Measurements from ENCODE around the gene FAM98C.
"Not testable (repeated sequence)": the region's sequence is repeated elsewhere in the genome, so short reads cannot be mapped to it uniquely, and the experiment has no call there.

The FAM98C gene

DNA sequence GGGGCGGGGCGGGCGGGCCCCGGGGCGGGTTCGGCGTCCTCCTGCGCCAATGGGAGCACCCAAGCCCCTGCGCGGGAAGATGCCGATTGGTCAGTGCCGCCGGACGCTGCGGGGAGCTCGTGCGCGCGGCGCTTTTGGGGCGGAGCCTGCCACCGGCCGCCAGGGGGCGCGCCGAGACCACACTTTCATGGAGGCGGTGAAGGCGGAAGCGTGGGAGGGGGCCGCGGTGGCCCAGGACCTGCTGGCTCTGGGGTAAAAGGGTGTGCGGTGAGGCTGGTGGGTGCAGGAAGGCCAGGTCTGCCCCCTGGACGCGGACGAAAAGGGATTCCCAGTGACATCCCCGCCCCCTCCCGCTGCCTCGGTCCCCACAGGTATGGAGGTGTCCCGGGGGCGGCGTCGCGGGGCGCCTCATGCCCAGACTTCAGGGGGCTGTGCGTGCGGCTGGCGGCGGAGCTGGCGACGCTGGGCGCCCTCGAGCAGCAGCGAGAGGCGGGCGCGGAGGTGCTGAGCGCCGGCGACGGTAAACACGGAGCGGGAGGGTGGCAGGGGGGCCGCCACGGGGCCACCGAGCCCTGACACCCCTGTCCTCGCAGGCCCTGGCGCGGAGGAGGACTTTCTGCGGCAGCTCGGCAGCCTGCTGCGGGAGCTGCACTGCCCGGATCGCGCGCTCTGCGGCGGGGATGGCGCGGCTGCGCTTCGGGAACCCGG is at the start of gene FAM98C:
Gene FAM98C (plus strand): TSS at position 127 of the 708 bp plus-strand sequence. CDS start 61 bp downstream, at position 188.
- DNase-seq (ENCODE audit: low read depth) = peak; percentile 60

DNA sequence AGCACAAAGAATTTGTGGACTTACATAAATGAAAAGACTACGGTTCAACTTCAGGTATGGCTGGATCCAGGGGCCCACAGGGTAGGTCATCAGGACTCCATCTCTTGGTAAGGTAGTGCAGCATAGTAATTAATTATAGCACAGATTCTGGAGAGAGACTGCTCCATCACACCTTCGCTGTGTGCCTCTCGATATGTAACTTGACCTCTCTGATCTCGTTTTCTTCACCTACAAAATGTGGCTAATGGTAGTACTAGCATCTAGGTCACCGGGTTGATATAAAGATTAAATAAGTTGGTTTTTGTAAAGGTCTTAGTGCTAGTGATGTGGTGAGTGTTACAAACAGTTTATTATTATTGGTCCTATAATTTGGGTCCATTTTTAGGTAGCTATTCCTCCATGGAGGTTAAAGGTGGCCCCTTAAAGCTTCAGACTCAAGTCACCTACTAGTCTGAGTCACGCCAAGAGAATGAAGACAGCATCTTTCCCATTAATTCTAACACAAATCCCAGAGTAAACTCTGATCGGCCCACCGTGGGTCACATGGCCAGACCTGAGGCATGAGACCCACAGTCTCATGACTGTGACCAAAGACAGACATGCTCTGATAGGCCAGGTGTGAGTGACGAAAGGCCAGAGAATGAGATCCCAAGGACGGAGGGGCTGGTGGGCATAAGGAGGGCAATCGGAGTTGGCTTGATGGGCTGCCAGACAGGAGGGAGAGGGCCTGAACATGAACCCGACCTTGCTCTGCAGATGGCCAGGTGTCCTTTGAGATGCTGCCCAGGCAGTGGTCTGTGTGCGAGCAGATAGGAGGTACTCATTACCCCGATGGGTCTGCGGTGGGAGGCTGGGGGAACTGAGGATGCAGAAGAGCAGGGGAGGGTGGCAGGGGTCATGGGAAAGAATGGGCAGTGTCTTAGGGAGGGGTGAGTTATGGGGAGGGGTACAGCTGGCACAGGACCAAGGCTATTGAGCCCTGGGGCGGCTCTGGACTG is 46.9 kb upstream of the FAM98C start:
- DNase-seq (ENCODE audit: low read depth) = no peak

DNA sequence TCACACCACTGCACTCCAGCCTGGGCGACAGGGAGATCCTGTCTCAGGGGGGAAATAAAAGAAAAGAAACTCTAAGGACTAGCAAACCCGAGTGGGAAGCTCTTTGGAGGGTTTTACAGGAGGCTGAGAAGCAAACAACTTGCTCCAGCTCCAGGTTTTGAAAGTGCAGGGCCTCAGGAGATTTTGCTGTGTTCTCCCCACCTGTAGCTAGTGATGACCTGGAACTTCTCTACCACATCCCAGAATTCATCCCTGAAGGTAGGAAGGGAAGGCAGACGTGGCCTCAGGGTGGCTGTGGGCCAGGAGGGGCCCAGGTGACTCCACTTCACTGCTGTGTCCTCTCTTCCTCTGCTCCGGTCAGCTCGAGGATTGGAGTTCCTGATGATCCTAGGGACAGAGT is 44.8 kb upstream of the FAM98C start:
- no peak for DNase-seq (ENCODE audit: low read depth)

DNA sequence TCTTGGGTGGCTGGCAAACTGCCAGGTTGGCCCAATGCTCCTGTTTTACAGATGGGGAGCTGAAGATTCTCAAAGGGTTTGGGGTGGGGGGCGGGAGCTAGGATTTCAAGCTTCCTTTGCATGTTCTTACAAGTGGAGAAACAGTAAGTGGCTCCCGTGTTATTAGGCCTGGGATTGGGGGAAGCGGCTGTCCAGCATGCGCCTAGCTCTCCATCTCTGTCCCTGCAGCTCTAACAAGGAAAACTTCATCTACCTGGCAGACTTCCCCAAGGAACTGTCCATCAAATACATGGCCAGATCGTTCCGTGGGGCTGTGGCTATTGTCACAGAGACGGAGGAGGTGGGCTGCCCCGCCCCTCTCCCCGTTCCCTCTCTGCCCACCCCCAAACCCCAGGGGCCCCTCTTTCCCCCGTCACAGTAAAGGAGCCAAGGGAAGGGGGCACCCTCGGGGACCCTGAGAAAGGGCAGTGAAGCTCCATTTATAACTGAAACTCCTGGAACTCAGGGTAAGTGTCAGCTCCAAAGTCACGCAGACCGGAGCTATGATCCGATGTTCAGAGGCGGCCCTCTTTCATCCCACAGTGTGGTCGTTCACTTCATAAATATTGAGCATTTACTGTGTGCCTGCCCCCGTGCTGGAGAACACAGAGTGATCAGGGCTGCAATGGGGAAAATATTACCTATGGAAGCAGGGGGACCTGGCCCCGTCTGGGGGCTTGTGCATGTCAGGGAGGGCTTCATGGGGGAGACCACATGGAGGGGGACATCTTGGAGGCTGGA is 43.5 kb upstream of the FAM98C start:
- DNase-seq (ENCODE audit: low read depth) = no peak

DNA sequence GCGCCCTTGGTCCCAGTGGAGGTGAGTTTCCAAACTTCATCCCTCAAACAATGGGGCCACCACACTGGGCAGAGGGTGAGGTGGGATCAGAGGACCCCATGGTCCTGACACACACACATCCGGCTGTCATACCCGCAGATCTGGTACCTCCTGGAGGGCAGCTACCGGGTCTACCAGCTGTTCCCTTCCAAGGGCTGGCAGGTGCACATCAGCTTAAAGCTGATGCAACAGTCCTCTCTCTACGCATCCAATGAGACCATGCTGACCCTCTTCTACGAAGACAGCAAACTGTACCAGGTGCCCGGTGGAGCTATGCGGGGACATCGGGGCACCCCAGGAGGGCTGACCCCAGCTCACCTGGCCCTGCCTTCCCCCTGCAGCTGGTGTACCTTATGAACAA is 42.5 kb upstream of the FAM98C start:
- no peak for DNase-seq (ENCODE audit: low read depth)

DNA sequence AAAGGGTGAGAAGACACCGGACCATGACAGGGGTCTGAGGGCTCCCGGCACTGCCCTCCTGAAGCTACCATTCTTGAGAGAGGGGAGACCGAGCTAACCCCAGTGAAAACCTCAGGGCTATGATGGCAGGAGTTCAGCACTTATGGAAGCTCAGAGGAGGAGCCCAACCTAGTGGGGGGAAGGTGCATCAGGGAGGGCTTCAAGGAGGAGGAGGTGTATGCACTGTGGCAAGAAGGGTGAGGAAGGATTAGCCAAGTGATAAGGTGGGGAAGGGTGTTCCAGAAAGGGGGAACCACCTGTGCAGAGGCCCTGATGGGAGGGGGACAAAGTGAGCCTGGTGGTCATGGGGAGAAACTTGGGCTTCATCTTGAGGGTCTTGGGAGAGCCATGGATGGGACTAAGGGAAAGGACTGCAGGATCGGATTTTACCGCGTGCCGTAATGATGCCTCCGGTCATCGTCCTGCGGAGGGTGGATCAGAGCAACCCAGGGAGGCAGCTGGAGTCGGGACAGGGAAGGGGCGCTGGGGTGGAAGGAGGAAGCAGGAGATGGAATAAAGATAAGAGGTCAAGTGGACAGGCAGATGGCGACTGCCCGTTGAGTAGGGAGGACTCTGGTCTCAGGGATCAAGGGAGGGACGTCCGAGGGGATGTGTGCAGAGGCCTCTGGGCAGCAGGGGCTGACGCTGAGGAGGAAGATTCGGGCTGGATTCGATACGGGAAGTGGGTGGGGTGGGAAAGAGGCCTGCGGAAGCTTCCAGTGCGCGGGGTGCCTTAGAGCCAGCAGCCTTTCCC is 41.9 kb upstream of the FAM98C start:
- DNase-seq (ENCODE audit: low read depth) = no peak

DNA sequence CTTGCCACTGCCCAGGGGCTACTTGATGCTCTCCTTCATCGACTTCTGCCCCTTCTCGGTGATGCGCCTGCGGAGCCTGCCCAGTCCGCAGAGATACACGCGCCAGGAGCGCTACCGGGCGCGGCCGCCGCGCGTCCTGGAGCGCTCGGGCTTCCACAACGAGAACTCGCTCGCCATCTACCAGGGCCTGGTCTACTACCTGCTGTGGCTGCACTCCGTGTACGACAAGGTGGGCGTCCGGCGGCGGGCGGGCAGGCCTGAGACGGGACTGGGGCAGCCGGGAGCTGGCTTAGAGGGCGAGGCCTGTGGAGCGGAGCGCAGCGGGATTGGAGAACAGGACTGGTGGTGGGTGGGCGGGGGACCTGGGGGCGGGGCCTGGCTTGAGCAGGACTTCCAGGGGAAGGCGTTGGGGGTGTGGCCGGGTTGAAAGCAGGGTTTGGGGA is 41.2 kb upstream of the FAM98C start:
- peak; percentile 11 for DNase-seq (ENCODE audit: low read depth)

DNA sequence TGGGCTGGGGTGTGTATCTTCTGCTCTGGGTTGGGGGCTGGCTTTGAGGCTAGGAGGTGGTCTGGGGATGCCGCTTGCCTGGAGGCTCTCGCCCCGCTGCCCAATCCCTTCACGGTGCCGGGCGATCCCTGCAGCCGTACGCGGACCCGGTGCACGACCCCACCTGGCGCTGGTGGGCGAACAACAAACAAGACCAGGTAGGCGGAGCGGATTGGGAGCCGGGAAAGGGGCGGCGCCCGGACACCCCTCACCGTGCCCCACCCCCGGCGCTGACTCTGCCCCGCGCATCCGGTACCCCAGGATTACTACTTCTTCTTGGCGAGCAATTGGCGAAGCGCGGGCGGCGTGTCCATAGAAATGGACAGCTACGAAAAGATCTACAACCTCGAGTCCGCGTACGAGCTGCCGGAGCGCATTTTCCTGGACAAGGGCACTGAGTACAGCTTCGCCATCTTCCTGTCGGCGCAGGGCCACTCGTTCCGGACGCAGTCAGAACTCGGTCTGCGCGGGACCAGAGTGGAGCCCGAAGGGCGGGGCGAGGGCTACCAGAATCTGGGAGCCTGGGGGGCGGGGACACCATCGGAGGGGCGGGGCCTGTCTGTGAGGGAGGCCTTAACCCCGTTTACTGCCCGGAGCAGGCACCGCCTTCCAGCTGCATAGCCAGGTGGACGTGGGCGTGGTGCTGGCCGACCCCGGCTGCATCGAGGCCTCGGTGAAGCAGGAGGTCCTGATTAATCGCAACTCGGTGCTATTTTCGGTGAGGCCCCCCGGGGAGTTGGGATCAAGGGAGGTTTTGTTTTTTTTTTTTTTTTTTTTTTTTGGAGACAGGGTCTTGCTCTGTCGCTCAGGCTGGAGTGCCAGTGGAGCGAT is 40.6 kb upstream of the FAM98C start:
- peak; percentile 3 for DNase-seq (ENCODE audit: low read depth)

DNA sequence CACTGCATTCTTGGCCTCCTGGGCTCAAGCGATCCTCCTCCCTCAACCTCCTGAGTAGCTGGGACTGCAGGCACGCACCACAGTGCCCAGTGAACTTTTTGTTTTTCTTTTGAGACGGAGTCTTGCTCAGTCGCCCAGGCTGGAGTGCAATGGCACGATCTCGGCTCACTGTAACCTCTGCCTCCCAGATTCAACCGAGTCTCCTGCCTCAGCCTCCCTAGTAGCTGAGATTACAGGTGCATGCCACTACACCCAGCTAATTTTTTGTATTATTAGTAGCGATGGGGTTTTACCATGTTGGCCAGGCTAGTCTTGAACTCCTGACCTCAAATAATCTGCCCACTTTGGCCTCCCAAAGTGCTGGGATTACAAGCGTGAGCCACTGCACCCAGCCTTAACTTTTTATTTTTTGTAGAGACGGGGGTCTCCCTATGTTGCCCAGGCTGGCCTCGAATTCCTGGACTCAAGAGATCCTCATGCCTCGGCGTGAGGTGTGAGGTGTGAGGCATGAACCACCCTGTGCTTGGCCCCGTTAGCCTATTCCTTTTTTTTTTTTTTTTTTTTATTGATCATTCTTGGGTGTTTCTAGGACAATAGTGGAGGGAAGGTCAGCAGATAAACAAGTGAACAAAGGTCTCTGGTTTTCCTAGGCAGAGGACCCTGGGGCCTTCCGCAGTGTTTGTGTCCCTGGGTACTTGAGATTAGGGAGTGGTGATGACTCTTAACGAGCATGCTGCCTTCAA is 39.8 kb upstream of the FAM98C start:
- not testable (repeated sequence) for DNase-seq (ENCODE audit: low read depth)

DNA sequence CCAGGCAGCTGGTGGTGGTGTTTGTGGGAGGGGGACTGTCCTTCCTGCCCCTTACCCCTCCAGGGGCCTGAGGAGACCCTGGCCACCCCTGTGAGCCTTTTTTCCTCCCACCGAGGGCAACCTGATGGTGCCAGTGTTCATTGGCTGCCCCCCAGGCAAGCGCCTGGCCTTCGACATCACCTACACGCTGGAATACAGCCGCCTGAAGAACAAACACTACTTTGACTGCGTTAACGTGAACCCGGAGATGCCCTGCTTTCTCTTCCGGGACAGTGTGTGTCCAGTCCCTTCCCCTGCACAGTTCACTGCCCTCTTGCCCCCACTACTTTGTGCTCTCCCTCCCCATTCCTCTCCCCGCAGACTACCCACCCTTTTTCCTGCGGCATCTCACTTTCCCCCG is 35.9 kb upstream of the FAM98C start:
- DNase-seq (ENCODE audit: low read depth) = no peak

DNA sequence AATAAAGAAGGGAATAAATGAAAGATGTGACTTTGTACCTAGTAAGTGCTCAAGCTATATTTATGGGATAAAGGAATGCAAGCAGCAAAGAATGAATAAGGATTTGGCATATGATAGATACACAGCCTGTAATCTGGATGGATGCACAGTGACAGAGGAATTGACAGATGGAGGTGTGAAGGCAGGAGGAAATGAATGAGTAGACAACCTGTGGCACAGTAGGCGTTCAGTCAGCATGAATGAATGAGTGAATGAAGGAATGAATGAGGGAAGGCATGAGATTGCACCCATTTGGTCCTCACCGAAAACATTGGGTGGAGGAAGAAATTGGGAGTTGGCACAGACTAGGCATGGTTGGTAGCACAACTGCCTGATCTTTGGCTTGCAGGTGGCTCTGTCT is 33.3 kb upstream of the FAM98C start:
- no peak for DNase-seq (ENCODE audit: low read depth)

DNA sequence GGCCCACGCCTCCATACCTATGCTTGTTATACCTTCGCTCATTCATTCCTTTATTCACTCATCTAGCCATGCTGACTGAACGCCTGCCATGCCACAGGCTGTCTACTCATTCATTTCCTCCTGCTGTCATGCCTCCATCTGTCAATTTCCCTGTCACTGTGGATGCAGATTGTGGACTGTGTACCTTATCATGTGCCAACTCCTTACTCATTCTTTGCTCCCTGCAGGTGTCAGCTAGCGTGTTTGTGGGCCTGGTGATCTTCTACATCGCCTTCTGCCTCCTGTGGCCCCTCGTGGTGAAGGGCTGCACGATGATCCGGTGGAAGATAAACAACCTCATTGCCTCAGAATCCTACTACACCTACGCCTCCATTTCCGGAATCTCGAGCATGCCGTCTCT is 32.6 kb upstream of the FAM98C start:
- no peak for DNase-seq (ENCODE audit: low read depth)

DNA sequence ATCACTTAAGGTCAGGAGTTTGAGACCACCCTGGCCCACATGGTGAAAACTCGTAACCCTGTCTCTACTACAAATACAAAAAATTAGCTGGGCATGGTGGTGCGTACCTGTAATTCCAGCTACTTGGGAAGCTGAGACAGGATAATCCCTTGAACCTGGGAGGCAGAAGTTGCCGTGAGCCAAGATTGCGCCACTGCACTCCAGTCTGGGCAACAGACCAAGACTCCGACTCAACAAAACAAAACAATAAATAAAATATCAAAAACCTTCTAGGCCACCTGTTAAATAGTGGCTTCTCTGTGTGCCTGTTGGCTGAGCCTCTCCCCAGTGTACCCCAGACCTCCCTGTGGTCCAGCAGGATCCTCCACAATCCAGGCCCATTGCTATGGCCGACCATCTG is 31.8 kb upstream of the FAM98C start:
- no peak for DNase-seq (ENCODE audit: low read depth)

DNA sequence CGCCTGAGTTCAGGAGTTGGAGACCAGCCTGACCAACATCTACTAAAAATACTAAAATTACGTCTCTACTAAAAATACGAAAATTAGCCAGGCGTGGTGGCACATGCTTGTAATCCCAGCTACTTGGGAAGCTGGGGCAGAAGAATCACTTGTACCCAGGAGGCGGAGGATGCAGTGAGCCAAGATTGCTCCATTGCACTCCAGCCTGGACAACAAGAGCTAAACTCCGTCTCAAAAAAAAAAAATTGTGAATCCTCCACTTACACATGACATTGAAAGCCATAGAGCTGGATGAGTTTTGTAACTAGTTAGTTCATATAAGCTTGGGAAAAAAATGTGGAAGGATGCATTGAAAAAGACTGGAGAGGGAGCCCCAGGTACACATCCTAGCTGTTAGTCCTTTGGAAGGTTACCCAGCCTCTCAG is 29.0 kb upstream of the FAM98C start:
- no peak for DNase-seq (ENCODE audit: low read depth)

DNA sequence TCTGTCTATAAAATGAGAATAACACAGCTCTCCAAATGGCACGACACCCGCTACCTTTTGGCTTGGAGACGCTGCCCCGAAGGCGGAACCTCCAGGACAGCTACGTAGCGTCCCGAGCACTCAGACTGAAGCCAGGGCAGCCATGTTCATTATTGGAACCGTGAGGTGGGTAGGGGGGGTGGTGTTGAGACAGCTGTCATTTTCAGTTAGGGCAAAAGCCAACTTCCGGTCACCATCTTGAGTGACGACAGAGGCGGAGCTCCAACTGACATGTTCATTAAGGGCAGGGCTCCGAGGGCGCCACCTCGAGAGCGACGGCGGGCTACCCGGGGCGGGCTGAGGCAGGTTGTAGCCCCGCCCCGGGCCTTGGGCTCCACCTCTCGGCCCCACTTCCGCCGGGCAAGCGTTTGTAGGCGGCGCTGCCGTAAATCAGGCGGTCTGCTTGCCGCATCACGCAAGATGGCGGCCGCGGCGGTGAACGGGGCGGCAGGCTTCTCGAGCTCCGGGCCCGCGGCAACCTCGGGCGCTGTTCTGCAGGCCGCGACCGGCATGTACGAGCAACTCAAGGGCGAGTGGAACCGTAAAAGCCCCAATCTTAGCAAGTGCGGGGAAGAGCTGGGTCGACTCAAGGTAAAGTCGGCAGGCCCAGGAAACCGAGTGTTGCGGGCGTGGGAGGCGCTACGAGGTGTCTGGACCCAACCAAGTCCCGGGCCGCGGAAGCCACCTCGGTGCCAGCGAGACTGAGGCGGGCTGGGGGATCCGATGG is 28.4 kb upstream of the FAM98C start, which contains the start of gene PSMD8:
Gene PSMD8 (plus strand): TSS at position 240 of the 766 bp plus-strand sequence. CDS start 31 bp downstream, at position 271.
- peak; percentile 92 for DNase-seq (ENCODE audit: low read depth)

DNA sequence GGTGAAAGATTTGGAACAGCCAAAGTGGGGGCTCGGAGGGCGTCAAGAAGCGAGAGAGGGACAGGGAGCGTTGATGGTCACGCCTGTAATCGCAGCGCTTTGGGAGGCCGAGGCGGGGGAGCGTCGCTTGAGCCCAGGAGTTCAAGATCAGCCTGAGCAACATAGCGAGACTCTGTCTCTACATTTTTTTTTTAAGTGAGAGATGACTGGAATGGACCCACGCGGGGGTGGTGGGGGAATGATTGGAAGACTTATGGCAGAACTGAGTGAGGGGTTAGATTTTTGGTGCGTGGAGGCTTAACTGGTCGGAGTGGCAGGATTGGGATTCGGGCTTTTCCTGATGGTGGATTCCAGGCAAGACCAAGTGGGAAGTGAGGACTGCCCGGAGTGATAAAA is 27.8 kb upstream of the FAM98C start:
- DNase-seq (ENCODE audit: low read depth) = no peak

DNA sequence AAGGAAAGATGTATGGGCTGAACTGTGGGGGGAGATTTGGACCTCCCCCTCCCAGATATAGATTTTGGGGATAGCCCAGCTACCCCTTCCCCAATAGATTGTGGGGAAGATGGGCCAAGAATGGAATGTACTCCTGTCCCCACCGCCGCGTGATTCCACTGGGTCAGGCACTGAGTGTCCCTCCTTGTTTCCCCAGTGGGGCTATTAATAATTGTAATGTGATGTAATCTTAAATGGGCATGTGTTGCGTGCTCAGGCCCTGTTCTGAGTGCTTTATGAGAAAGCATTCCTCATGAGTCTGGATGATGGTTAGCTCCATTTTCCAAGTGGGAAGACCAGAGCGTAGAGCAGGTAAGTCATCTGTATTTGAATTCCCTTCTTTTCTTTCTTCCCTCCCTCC is 27.1 kb upstream of the FAM98C start:
- DNase-seq (ENCODE audit: low read depth) = no peak

DNA sequence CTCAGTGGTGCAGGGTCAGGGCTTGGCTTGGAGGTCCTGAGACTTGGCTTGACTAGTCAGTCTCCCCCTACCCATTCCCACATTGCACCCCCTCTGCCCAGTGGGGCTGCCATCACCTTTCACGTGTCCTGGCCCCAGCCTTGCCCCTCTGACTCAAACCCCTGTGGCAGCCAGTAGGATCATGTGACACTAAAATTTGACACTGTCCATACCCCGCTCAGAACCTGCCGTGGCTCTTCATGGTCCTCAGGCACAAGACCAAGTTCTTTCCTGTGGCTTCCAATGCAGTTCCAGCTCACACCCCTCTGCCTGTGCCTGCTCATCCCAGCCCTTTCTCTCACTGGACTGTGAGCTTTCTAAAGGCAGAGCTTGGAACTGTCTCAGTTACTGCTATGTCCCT is 26.3 kb upstream of the FAM98C start:
- DNase-seq (ENCODE audit: low read depth) = no peak

DNA sequence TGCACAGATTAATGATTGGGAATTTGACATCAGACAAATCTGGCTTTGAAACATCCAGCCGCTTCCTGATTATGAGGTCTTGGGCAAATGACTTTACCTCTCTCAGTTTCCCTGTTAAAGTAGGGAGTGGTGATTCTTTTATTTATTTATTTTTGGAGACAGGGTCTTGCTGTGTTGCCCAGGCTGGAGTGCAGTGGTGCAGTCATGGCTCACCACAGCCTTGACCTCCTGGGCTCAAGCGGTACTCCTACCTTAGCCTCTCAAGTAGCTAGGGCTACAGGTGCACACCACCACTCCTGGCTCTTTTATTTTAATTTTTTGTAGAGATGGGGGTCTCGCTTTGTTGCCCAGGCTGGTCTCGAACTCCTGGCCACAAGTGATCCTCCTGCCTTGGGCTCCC is 25.8 kb upstream of the FAM98C start:
- DNase-seq (ENCODE audit: low read depth) = no peak

All from GM04503 (cell line).